Measurements from ENCODE around the gene SKI.
"Not testable (repeated sequence)": the region's sequence is repeated elsewhere in the genome, so short reads cannot be mapped to it uniquely, and the experiment has no call there.

SKI gene

DNA sequence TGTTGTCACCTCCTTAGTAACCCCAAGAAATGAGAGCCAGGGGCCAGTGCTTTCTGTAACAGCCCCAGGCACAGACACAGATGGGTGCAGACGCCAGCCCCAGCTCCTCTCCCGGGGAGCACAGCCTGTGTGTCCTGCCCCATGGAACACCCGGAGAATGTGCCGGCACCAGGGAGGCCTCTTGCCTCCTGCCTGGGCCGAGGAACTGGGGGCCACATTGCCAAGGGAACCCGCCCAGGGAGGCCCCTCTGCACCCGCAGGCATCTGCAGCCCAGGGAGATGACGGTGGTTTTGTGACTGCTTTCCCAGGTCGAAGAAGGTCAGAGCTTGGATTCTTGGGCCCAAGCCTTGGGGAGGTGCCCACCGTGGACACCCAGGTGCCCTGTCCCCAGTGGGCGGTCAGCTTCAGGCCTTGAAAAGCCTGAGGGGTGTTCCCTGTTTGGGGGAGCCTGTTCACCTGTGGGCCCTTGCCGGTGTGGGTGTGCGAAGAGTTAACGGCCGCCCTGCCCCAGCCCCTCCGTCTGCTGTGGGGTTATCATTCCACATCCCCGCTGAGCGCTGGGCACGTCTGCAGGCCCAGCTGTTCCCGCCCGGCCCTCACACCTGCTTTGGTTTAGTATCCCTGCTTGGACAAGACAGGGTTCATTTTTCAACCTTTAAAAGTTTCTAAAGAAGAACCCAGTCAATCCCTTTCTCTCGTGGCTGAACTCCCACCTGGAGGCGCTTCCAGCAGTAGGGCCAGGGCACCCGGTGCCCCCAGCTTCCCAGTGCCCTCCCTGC, 100.7 kb downstream of the SKI start:
- DNase-seq = no peak

- DNase-seq = no peak
Measured at GRCh38 chr1:2330035-2330434, 101.9 kb downstream of the SKI start.

GRCh38 chr1:2330519-2331199, 102.5 kb downstream of the SKI start:
- no peak for DNase-seq

GRCh38 chr1:2331200-2331544, 103.1 kb downstream of the SKI start:
- no peak for DNase-seq

GRCh38 chr1:2331580-2331979, 103.5 kb downstream of the SKI start:
- not testable (repeated sequence) for DNase-seq

- no peak for DNase-seq
Measured at GRCh38 chr1:2334366-2334765, 106.2 kb downstream of the SKI start.

GRCh38 chr1:2334883-2335534, 106.9 kb downstream of the SKI start:
- DNase-seq = no peak

DNA sequence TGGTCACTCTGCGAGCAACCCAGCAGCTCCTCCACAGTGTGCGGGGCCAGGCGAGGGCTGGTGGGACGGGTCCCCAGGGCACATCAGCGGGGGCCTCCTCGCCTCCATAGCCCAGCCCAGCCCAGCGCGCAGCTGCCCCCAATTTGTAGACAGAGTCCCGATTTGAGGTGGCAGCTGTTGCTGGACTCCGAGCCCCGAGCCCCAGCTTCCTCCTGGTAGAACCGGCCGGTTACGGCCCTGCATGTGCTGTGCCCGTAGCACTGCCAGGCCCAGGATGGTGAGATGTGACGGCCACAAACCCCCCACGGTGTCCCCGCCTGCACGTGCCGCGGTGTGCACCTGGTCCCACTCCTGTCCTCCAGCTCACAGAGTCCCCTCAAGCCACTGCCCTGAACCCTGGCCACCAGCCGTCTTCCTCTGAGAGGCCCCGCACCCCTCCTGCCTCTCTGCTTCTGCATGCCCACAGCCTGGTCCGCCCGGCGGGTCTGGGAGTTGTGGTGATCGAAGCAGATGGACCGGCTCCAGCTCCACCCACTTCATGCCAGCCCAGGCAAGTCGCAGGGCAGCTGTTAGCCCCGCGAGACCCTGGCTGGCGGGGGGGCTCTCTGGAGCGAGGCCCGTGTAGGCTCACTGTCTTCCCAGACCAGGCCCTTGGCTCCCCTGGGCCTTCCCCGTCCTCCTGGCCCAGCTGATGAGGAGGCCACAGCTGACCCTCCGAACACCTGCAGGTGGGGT, 107.8 kb downstream of the SKI start:
- DNase-seq = no peak

DNA sequence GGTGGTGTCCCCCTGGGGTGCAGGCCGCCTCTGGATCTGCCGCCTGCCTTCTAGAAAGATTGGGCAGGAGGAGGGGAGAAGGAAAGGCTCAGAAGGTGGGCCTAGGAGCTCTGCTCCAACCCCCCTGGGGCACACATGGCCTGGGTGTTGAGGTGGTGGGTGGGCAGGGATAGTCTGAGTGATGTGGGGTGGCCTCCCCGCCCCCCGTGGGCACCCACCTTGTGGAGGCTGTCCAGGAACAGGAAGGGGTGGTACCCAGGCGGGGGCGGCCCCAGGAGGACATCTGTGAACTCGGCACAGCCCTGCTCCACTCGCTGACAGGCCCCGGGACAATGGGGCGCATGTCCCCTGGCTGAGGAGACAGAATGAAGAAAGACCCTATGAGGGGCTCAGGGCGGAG, 108.4 kb downstream of the SKI start:
- DNase-seq = no peak

DNA sequence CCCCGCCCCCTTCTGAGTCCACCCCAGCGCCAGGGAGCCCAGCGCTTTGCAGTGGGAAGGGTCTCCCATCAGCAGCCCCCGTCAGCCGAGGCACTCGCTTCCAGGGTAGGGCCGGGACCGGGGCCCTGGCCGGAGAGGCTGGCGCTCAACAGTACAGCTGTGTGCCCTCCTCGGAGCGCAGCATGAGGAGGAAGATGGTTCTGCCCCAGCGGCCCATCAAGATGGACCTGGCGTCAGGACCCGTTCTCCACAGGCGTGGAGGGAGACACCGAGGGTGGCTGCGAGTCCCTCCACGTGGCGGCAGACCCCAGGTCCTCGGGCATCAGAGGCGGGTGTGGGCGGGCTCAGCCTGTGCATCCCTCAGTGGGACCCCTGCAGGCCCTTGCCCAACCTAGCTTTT, 109.0 kb downstream of the SKI start:
- DNase-seq = no peak

DNA sequence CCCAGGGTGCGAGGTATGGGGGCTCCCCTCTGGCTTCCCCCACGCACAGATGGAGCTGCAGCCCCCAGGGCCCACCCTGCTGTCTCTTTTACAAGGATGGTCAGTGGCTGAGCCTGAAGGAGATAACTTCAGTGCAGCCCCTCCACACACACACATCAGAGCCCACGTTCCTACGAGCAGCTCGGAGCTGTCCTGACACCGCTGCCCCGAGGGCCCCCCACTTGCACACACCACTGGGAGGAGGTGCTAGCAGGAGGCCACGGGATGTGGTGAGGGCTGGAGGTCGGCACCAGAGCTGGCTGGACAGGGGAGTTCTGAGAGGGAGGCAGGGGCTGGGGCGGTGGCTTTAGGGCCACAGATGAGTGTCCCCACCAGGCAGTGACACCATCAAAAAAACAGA, 109.4 kb downstream of the SKI start:
- no peak for DNase-seq

GRCh38 chr1:2339206-2340085, 111.3 kb downstream of the SKI start:
- no peak for DNase-seq

GRCh38 chr1:2340086-2340917, 112.2 kb downstream of the SKI start:
- DNase-seq = no peak

DNA sequence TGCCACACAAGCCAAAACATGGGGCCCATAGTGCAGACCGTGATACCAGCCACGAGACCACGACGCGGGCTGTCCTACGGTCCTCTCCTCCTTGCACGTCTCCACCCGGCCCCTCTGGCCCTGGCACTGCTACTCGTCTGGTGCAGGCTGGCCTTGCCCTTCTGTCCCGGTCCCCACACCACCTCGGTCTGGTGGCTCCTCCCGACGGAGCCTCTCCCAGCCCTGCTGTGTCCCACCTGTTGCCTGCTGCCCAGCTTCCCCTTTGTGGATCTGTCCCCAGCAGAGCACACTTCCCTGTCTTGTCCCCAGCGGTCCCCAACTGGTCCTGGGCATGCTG, 112.8 kb downstream of the SKI start:
- DNase-seq = no peak

DNA sequence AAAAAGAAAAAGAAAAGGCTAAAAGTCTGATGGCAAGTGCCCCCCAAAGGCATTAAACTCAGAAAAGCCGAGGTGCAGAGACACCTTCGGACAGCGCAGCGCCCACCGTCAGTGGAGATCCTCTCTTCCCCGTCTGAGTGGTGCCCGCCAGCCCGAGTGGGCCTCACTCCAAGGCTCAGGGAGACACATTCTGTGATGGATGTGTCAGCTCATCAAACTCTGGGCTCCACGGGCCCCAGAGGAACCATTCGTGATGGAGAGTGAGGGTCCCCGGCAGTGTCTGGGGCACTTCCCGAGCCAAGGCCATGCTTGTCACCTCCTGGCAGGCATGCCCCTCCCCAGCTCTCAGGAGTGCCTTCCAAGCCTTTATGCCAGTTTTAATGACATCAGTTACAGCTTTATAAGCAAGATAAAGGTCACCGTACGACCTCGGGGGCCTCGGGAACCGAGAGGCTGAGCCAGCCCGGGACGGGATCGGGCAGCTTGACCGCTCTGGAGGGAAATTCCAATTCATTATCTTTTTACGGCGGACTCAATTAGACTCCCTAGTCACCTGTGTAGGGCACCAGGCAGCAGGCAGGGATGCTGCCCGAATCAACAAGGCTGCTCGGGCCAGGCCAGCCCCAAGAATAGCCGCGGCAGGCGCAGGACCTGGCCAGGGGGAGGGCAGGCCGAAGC, 113.7 kb downstream of the SKI start:
- DNase-seq = no peak

GRCh38 chr1:2342384-2343022, 114.4 kb downstream of the SKI start:
- no peak for DNase-seq

DNA sequence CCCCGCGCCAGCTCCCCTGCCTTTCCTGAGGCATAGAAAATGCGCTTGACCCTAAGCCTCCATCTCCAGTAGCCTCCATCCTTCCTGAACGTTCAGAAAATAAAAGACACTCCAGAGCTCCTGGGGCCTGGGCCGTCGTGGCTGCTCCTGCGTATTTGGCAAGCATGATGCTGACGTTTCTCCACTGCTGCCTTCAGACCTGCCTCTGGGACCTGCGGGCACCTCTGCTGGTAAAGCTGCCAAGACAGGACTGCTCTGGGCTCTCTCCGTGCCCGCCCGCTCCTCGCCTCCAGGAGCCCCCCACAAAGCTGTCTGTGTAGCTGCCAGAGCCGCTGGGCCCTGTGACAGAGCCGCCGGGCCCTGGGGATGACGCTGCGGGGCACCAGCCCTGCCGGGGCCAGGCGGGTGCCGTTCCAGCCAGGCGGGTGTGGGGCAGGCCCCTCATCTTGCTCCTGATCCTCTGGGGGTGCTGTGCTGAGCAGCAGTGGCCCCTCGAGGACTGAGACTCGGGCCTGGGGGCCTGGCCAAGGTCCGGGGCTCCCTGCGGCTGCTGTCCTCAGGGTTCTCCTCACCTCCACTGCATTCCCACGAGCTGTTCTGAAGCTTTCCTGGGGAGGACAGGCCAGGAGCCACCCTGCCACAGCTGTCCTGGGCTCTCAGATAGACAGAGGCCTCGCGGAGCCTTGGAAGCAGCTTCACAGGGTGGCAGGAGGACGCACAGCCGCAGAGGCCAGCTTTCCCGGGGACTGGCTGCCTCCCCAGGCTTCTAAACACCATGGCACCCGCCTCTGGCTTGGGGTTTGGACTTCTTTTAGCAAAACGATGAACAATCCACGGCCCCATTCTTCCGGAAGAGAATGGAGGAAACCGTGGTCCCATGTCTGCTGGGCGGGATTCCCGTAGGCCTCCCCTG, 115.2 kb downstream of the SKI start:
- no peak for DNase-seq

DNA sequence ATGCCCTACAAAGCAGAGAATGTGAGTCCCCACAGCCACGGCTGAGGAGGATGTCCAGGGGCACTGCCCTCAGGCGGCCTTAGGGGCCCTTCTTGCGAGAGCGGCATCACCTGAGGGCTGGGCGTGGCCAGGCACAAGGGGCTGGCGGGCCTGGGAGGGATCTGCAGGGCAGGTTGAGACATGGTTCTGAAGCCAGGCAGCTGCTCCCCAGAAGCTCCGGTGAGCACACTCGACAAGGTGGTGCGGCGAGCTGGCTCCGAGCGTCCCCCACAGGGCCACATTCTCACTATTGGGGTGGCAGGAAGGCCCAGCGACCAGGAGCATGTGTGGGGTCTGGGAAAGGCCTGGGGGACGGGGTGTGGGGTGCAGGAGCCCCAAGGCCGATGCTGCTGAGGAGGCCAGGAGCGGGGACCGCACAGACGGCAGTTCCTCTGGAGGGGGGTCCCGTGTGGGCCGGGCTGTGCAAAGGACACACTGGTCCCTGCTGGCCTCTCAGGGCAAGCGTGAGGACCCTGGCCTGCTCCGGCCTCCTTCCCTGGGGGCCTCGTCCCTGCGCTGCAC, 116.1 kb downstream of the SKI start:
- peak; percentile 3 for DNase-seq

- no peak for DNase-seq
Measured at GRCh38 chr1:2344744-2345296, 116.7 kb downstream of the SKI start.
